Measurements from ENCODE around the gene TMEM212.
"Not testable (repeated sequence)": the region's sequence is repeated elsewhere in the genome, so short reads cannot be mapped to it uniquely, and the experiment has no call there.

Gene TMEM212

GRCh38 chr3:171849617-171850319 is 6.6 kb downstream of the TMEM212 start:
- Histone ChIP-seq H3K9me3 (ENCODE audit: control insufficient read depth in 1 of 2, low read length in 2 of 2) (peaks cover 3 to 4% of the 10 kb centered on the region in 2 donors), H3K36me3 (ENCODE audit: control insufficient read depth in 1 of 2, insufficient read depth in 2 of 2, low read length in 2 of 2) (no peaks in the 10 kb centered on the region), H3K4me1 (ENCODE audit: control insufficient read depth in 1 of 2, insufficient read depth in 2 of 2, low read length in 2 of 2) (no peaks in the 10 kb centered on the region), H3K27me3 (ENCODE audit: low read depth, low read length) (no peaks in the 10 kb centered on the region), H3K4me3 (ENCODE audit: low read depth in 1 of 2, low read length in 2 of 2) (no peak overlapping the region), H3K27ac (ENCODE audit: low read length) (no peak overlapping the region)

- Histone ChIP-seq H3K9me3 (ENCODE audit: control insufficient read depth in 1 of 2, low read length in 2 of 2) (peaks cover 3 to 4% of the 10 kb centered on the region in 2 donors), H3K27me3 (ENCODE audit: low read depth, low read length) (no peaks in the 10 kb centered on the region), H3K4me3 (ENCODE audit: low read depth in 1 of 2, low read length in 2 of 2) (no peak overlapping the region), H3K4me1 (ENCODE audit: control insufficient read depth in 1 of 2, insufficient read depth in 2 of 2, low read length in 2 of 2) (no peaks in the 10 kb centered on the region), H3K27ac (ENCODE audit: low read length) (no peak overlapping the region), H3K36me3 (ENCODE audit: control insufficient read depth in 1 of 2, insufficient read depth in 2 of 2, low read length in 2 of 2) (no peaks in the 10 kb centered on the region)
Measured at GRCh38 chr3:171850320-171850959, 7.3 kb downstream of the TMEM212 start.

- no peaks in the 10 kb centered on the region for H3K36me3 ChIP-seq (ENCODE audit: control insufficient read depth in 1 of 2, insufficient read depth in 2 of 2, low read length in 2 of 2)
- no peaks in the 10 kb centered on the region for H3K4me1 ChIP-seq (ENCODE audit: control insufficient read depth in 1 of 2, insufficient read depth in 2 of 2, low read length in 2 of 2)
- peaks cover 3 to 4% of the 10 kb centered on the region in 2 donors for H3K9me3 ChIP-seq (ENCODE audit: control insufficient read depth in 1 of 2, low read length in 2 of 2)
- no peaks in the 10 kb centered on the region for H3K27me3 ChIP-seq (ENCODE audit: low read depth, low read length)
- no peak overlapping the region for H3K27ac ChIP-seq (ENCODE audit: low read length)
- H3K4me3 ChIP-seq (ENCODE audit: low read depth in 1 of 2, low read length in 2 of 2) = no peak overlapping the region
Measured at GRCh38 chr3:171850960-171851659, 8.0 kb downstream of the TMEM212 start.

DNA sequence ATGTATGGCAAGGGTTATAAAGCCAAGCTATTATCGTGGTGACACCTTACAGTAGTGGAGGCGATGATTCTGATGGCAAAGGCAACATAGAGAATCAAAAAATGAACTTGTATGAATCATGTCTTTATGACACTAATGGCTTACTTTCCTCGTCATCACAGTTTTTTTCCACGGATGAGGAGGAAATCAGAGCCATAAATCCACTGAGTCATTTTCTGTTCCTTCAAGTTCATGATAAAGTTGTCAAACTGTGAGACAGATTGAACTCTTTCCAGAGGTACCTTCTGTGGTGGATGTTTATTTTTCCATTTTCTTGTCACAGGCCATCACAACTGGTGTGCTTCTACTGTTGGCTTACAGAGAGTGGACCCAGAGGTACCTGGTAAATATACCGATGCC is 8.5 kb downstream of the TMEM212 start:
- Histone ChIP-seq H3K4me1 (ENCODE audit: control insufficient read depth in 1 of 2, insufficient read depth in 2 of 2, low read length in 2 of 2) (no peaks in the 10 kb centered on the region), H3K4me3 (ENCODE audit: low read depth in 1 of 2, low read length in 2 of 2) (no peak overlapping the region), H3K27ac (ENCODE audit: low read length) (no peak overlapping the region), H3K36me3 (ENCODE audit: control insufficient read depth in 1 of 2, insufficient read depth in 2 of 2, low read length in 2 of 2) (no peaks in the 10 kb centered on the region), H3K9me3 (ENCODE audit: control insufficient read depth in 1 of 2, low read length in 2 of 2) (peaks cover 3 to 4% of the 10 kb centered on the region in 2 donors), H3K27me3 (ENCODE audit: low read depth, low read length) (no peaks in the 10 kb centered on the region)

- Histone ChIP-seq H3K27ac (ENCODE audit: low read length) (no peak overlapping the region), H3K4me1 (ENCODE audit: control insufficient read depth in 1 of 2, insufficient read depth in 2 of 2, low read length in 2 of 2) (no peaks in the 10 kb centered on the region), H3K4me3 (ENCODE audit: low read depth in 1 of 2, low read length in 2 of 2) (no peak overlapping the region), H3K27me3 (ENCODE audit: low read depth, low read length) (no peaks in the 10 kb centered on the region), H3K9me3 (ENCODE audit: control insufficient read depth in 1 of 2, low read length in 2 of 2) (peaks cover 3 to 4% of the 10 kb centered on the region in 2 donors), H3K36me3 (ENCODE audit: control insufficient read depth in 1 of 2, insufficient read depth in 2 of 2, low read length in 2 of 2) (no peaks in the 10 kb centered on the region)
Measured at GRCh38 chr3:171854649-171855305, 11.6 kb downstream of the TMEM212 start.

DNA sequence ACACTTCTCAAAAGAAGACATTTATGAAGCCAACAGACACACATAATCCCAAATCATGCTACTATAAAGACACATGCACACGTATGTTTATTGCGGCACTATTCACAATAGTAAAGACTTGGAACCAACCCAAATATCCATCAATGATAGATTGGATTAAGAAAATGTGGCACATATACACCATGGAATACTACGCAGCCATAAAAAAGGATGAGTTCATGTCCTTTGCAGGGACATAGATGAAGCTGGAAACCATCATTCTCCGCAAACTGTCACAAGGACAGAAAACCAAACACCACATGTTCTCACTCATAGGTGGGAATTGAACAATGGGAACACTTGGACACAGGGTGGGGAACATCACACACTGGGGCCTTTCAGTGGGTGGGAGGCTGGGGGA is 15.6 kb downstream of the TMEM212 start:
- H3K27ac ChIP-seq (ENCODE audit: low read length); H3K9me3 ChIP-seq (ENCODE audit: control insufficient read depth in 1 of 2, low read length in 2 of 2); H3K4me1 ChIP-seq (ENCODE audit: control insufficient read depth in 1 of 2, insufficient read depth in 2 of 2, low read length in 2 of 2); H3K27me3 ChIP-seq (ENCODE audit: low read depth, low read length); H3K4me3 ChIP-seq (ENCODE audit: low read depth in 1 of 2, low read length in 2 of 2); H3K36me3 ChIP-seq (ENCODE audit: control insufficient read depth in 1 of 2, insufficient read depth in 2 of 2, low read length in 2 of 2): not testable (repeated sequence)

GRCh38 chr3:171860830-171861535 is 17.8 kb downstream of the TMEM212 start:
- Histone ChIP-seq H3K4me3 (ENCODE audit: low read depth in 1 of 2, low read length in 2 of 2) (no peak overlapping the region), H3K4me1 (ENCODE audit: control insufficient read depth in 1 of 2, insufficient read depth in 2 of 2, low read length in 2 of 2) (peaks cover 0 to 6% of the 10 kb centered on the region in 2 donors), H3K9me3 (ENCODE audit: control insufficient read depth in 1 of 2, low read length in 2 of 2) (no peaks in the 10 kb centered on the region), H3K27ac (ENCODE audit: low read length) (peak overlapping the region; percentile 19), H3K27me3 (ENCODE audit: low read depth, low read length) (no peaks in the 10 kb centered on the region), H3K36me3 (ENCODE audit: control insufficient read depth in 1 of 2, insufficient read depth in 2 of 2, low read length in 2 of 2) (no peaks in the 10 kb centered on the region)

GRCh38 chr3:171862392-171862791 is 19.2 kb downstream of the TMEM212 start:
- Histone ChIP-seq H3K4me3 (ENCODE audit: low read depth in 1 of 2, low read length in 2 of 2) (no peak overlapping the region), H3K9me3 (ENCODE audit: control insufficient read depth in 1 of 2, low read length in 2 of 2) (no peaks in the 10 kb centered on the region), H3K36me3 (ENCODE audit: control insufficient read depth in 1 of 2, insufficient read depth in 2 of 2, low read length in 2 of 2) (no peaks in the 10 kb centered on the region), H3K27me3 (ENCODE audit: low read depth, low read length) (no peaks in the 10 kb centered on the region), H3K4me1 (ENCODE audit: control insufficient read depth in 1 of 2, insufficient read depth in 2 of 2, low read length in 2 of 2) (peaks cover 0 to 6% of the 10 kb centered on the region in 2 donors), H3K27ac (ENCODE audit: low read length) (no peak overlapping the region)

- Histone ChIP-seq H3K27ac (ENCODE audit: low read length) (no peak overlapping the region), H3K4me1 (ENCODE audit: control insufficient read depth in 1 of 2, insufficient read depth in 2 of 2, low read length in 2 of 2) (peaks cover 0 to 6% of the 10 kb centered on the region in 2 donors), H3K9me3 (ENCODE audit: control insufficient read depth in 1 of 2, low read length in 2 of 2) (no peaks in the 10 kb centered on the region), H3K27me3 (ENCODE audit: low read depth, low read length) (no peaks in the 10 kb centered on the region), H3K36me3 (ENCODE audit: control insufficient read depth in 1 of 2, insufficient read depth in 2 of 2, low read length in 2 of 2) (no peaks in the 10 kb centered on the region), H3K4me3 (ENCODE audit: low read depth in 1 of 2, low read length in 2 of 2) (no peak overlapping the region)
Measured at GRCh38 chr3:171862993-171863521, 19.9 kb downstream of the TMEM212 start.

DNA sequence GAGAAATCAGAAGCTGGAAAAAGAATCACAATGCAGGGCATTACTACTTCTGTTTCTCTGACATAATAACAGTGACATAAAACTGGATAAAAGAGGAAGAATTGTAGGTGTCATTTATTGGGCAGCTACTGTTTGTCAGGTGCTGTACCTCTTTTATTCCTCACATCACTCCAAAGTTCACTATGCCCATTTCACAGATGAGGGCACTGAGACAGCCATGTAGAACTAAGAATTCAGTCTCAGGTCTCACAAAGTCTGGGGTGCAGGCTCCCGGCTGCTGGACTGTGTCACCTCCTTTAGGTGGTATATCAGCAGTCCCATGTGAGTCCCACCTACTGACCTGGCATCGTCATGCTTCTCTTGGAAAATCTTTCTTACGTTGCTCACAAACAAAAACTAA is 20.8 kb downstream of the TMEM212 start:
- Histone ChIP-seq H3K9me3 (ENCODE audit: control insufficient read depth in 1 of 2, low read length in 2 of 2) (no peaks in the 10 kb centered on the region), H3K27me3 (ENCODE audit: low read depth, low read length) (no peaks in the 10 kb centered on the region), H3K4me3 (ENCODE audit: low read depth in 1 of 2, low read length in 2 of 2) (no peak overlapping the region), H3K36me3 (ENCODE audit: control insufficient read depth in 1 of 2, insufficient read depth in 2 of 2, low read length in 2 of 2) (no peaks in the 10 kb centered on the region), H3K4me1 (ENCODE audit: control insufficient read depth in 1 of 2, insufficient read depth in 2 of 2, low read length in 2 of 2) (peaks cover 0 to 6% of the 10 kb centered on the region in 2 donors), H3K27ac (ENCODE audit: low read length) (no peak overlapping the region)
